ENCODE data around the gene SLC8A2.
A peak's percentile ranks its signal among the peaks of the same experiment; 100 is the strongest.
"Not testable (repeated sequence)": the region's sequence is repeated elsewhere in the genome, so short reads cannot be mapped to it uniquely, and the experiment has no call there.

Gene SLC8A2

GRCh38 chr19:47428177-47428894 lies 43.4 kb downstream of the SLC8A2 start:
- peak; percentile 64 for DNase-seq

GRCh38 chr19:47427241-47428176 lies 44.2 kb downstream of the SLC8A2 start:
- DNase-seq, result no peak

DNA sequence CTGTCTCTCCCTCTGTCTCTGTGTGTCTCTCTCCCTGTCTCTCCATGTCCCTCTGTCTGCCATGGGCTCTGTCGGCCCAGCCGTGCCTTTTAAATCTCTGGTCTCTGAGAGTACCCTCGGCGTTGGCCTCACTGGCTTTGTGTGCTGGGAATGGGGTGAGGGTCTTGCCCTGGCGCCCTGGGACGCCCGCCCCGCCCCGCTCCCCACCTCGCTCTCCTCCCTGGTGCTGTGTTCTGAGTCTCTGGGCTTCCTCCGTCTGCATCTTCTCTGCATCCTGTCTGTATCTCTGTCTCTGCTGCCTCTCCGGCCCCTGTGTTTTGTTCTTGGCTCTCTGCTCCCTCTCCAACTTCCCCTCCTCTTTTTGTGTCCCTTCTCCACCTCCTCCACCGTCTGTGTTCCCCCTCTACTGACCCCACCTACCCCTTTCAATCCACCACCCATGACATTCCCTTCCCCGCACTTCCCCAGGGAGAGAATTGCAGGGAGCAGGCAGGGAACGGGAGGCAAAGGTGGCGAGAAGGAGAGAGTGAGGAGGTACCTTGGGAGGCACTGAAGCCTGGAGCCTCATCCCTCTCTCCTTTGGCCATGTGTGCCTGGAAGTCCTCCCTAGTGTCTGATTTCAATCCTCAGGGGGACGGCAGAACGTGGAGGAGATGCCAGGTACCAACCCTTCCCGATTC lies 48.4 kb downstream of the SLC8A2 start:
- DNase-seq, result no peak

- DNase-seq, result no peak
Measured at GRCh38 chr19:47422417-47423163, 49.1 kb downstream of the SLC8A2 start.

GRCh38 chr19:47421844-47422395 lies 49.8 kb downstream of the SLC8A2 start:
- DNase-seq, result no peak

DNA sequence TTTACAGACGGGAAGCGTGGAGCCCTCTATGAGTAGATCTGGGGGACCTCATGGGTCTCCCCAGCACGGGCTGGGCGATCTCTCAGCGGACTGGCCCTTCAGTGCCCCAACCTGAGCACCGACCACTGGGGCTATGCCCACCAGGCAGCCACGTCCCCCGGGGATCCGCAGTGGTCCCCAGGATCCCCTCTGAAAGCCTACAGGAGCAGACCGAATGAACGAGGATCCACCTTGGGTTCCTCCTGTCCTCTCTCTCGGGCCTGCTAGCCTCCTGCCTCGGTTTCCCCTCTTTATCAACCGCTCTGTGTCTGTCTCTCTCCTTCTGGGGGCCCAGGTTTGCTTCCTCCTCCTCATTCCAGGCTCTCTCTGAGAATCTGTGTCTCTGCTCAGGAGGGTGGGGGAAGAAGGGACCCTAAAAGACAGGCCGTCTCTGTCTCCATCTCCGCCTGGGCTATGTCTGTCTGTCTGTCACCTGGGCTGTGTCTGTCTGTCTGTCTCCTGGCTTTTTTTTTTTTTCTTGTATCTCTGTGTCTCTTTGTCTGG lies 50.4 kb downstream of the SLC8A2 start:
- DNase-seq, result no peak

DNA sequence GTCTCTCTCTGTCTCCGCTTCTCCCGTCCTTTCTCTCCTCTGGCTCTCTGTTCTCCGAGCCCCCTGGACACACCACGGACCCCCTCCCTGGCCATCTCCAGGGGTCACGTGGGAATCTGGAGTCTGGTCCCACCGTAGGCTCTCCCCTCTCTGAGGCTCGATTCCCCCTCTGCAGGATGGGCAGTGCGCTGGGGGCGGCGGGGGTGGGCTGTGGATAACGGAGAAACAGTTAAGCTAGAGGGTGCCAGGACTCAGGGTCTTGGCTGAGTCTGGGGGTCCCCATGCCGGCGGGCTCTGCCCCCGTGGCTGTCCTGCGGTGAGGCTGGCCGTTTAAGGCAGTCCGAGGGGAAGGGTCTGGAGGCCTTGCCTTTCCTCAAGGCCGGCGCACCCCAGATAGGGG lies 51.9 kb downstream of the SLC8A2 start:
- no peak for DNase-seq

DNA sequence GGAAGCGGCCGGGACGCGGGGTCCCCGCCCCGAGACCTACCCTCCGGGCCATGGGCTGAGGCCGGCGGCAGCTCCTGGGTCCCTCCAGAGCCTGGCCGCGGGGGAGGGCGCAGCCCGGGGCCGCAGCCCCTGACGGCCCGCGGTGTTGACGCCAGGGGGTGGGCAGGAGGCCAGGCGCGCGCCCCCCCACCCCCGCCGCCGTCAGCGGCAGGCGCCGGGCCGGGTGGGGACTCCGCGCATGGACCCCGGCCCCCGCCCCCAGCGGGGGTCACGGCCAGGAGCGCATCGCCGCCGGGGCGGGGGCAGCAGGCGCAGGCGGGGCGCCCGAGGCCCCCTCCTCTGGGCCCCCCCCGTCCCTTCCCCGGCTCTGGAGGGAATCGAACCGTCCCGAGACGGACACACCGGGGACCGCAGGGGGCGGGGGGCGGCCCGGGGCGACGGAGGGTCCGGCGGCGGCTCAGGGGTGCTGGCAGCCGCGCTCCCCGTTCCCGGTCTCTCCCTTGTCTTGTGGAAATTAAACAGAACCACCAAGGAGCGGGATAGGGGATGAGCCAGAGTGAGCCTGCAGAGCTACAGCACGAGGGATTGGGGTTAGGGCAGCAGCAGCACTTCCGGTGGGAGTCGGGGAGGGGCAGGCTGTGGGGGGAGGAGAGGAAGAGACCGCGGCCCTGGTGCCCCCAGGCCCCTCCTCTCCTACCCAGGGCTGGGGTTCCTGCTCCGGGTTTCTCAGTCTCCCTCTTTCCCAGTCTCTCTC lies 52.5 kb downstream of the SLC8A2 start, which contains the start of gene MEIS3:
Gene MEIS3 (minus strand): TSS at position 498 of the 754 bp plus-strand sequence. CDS start 446 bp downstream, at position 52.
- DNase-seq, result no peak

- no peak for DNase-seq
Measured at GRCh38 chr19:47418692-47419029, 53.0 kb downstream of the SLC8A2 start.

- no peak for DNase-seq
Measured at GRCh38 chr19:47417746-47418691, 53.7 kb downstream of the SLC8A2 start.

DNA sequence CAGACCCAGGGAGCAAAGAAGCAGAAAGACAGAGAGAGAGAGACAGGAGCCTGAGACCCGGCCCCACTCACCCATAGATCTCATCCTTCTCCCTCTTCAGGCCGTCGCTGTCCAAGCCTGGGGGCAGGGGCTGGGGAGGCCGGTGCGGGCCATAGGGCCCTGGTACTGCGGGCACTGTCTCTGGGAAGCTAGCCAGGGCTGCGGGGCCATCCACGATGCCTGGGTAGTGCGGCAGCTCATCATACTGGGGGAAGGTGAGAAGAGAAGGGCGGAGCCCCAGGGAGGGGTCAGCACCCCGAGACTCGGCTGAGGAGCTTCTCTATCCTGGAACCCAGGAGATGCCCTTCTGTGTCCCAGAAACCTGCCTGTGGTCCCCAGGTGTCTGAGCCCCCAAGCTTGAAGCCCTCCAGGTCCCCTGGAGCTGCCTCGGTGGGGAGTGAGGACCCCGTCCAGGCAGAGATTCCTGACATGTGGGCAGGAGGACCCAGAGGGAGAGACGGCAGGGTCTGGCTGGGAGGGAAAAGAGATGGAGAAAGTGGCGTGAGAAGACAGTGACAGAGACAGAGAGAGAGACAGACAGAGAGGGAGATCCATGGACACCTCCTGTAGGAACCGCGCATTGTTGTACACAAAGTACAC lies 54.5 kb downstream of the SLC8A2 start:
- no peak for DNase-seq

DNA sequence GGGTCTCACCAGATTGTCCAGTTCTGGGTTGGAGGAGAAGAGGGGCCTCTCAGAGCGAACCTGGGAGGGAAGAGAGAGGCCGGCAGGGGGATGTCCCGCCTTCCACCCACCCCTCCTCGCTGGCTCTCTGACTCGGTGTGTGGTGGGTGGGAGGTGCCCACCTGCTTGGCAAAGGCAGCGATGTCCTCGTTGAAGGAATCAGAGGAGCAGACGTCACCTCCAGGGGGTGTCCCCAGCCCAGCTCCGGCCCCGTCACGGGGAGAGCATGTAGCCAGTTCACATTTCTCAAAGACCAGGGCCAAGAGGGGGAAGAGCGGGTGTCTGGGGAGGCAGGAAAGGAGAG lies 55.1 kb downstream of the SLC8A2 start:
- DNase-seq, result no peak

DNA sequence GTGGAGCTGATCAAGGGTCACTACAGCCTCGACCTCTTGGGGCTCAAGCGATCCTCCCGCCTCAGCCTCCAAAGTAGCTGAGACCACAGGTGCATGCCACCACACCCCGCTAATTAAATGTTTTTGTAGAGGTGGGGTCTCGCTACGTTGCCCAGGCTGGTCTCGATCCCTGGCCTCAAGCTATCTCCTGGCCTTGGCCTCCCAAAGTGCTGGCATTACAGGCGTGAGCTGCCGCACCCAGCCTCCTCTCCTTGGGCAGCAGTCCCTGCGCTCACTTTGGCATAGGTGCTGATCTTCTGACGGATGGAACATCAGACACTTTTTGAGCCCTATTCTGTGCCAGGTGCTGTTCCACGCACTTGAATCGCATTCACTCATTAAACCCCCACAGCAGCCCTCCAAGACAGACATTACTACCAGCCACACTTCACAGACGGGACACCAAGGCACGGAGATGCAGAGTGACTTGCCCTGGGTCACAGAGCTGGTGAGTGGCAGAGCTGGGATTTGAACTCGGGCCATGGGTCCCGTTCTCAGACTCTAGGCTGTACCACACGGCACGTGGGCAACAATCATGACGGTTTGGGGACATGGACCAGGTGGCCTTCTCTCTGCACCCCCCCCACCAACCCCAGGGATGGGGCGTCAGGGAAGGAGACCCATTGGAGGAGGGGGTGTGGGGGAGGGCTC lies 55.6 kb downstream of the SLC8A2 start:
- DNase-seq, result no peak

GRCh38 chr19:47414469-47414868 lies 57.2 kb downstream of the SLC8A2 start:
- no peak for DNase-seq

- no peak for DNase-seq
Measured at GRCh38 chr19:47413941-47414340, 57.8 kb downstream of the SLC8A2 start.

DNA sequence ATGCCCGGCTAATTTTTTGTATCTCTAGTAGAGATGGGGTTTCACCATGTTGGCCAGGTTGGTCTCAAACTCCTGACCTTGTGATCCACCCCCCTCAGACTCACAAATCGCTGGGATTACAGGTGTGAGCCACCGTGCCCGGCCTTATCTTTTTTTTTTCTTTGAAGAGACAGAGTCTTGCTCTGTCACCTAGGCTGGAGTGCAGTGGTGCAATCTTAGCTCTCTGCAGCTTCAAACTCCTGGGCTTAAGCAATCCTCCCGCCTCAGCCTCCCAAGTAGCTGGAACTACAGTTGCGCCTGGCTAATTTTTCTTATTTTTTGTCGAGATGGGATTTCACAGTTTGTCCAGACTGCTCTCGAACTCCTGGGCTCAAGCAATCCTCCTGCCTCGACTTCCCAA lies 60.0 kb downstream of the SLC8A2 start:
- not testable (repeated sequence) for DNase-seq

GRCh38 chr19:47411101-47411500 lies 60.6 kb downstream of the SLC8A2 start:
- no peak for DNase-seq

- no peak for DNase-seq
Measured at GRCh38 chr19:47408156-47408938, 63.3 kb downstream of the SLC8A2 start.
